ENCODE results near the gene MAFG.

Gene MAFG

GRCh38 chr17:81907219-81908145 lies 20.1 kb downstream of the MAFG start:
- DNase-seq: no peak

DNA sequence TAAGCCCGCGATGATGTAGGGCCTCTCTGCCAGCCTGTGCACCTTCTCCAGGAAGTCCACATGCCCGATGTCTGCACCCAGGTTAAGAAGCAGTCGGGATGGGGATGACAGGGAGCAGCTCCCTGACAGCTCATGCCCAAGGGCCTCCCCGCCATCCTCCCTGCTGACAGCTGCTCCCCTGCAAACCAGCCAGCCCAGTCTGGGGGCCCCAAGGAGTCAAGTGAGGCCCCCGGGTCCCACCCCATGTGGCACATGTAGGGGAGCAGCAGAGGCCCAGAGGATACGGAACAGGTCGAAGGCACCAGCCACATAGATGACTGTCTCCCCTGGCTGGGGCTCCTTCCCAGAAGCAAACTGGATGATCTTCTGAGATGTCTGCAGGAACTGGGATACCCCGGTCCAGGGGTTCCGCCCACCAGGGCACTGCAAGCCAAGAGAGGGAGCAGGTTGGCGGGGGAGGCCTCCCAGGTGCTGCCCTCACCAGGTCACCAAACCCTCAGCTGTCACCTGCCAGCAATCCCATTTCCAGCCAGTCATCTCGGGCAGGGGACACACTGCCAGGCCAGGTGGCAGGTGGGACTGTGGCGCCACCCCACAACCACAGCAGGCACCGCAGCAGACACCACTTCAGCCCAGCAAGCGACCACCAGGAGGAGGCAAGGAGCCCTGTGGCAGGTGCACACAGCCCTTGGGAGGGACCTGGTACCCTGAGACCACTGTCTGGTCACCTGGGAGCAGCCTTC lies 20.9 kb downstream of the MAFG start:
- no peak for DNase-seq

- DNase-seq: no peak
These were observed 21.5 kb downstream of the MAFG start for GRCh38 chr17:81905993-81906392.

DNA sequence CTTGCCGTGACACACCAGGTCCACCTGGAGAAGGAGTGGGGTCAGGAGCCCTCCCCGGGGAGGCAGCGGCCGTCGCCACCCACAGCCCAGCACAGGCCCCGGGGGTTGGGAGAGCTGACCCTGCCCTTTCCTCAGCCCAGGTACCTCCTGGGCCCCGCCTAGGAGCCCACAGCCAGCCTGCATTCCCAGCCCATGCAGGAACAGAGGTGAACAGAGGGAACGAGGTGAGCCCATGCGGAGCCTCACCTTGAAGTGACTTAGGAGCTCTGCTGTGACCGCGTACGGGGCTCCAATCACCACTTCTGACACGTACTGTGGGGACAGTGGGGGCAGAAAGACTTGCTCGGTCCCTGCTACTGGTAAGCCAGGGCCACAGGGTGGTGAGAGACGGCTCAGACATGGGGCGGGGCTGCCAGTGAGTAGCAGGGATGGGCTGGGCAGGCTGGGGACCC lies 22.1 kb downstream of the MAFG start:
- DNase-seq: no peak

GRCh38 chr17:81904600-81905423 lies 22.7 kb downstream of the MAFG start:
- DNase-seq: no peak

DNA sequence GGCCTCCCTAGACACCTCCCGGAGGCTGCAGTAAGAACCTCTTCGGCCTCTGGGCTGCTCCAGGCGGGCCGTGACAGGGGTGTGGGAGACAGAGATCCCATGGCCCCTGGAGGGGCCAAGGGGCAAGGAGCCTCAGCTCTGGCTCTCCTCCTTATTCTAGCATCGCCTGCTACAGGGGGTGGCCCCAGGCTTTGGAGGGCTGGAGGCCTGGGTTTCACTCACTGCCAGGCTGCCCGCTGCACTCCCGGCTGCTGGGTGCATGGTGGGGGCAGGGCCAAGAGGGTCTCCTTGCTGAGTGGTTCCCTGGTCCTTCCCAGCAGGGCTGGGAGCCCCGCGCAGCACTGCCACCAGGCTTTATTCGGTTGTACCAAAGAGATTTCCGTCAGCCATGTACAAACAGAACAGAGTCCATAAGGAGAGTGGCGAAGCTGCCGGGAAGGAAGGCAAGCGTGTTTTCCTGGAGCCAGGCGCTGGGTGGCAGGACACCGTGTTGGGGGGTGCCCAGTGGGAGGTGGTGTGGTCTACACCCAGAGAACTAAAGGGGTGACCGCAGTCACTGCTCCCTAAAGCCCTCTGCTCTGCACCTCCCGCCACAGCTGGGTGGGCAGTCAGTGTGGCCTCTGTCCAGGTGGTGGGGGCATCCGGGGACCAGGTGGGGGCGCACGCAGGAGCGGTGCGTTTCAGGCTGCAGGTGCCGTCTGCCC lies 23.5 kb downstream of the MAFG start:
- DNase-seq: no peak

DNA sequence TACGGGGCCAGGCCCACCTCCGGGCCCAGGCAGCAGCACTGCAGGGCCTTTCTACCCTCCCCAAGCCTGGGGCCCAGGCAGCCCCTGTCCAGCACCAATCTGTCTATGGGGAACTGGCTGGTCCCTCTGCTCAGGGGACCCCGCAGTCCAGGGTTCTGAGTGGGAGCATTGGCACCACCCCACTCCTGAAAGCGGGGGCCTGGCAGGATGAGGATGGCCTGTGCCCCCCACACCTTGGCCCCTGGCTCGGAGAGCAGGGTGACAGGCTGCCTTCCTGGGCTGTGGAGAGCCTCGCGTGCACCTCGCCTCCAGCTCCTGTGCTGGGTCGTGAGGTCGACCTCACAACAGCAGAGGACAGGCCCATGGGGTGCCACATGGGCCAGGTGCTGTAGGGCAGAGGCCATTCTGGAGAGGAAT lies 24.1 kb downstream of the MAFG start:
- DNase-seq: no peak

GRCh38 chr17:81902653-81903414 lies 24.7 kb downstream of the MAFG start:
- DNase-seq: no peak

DNA sequence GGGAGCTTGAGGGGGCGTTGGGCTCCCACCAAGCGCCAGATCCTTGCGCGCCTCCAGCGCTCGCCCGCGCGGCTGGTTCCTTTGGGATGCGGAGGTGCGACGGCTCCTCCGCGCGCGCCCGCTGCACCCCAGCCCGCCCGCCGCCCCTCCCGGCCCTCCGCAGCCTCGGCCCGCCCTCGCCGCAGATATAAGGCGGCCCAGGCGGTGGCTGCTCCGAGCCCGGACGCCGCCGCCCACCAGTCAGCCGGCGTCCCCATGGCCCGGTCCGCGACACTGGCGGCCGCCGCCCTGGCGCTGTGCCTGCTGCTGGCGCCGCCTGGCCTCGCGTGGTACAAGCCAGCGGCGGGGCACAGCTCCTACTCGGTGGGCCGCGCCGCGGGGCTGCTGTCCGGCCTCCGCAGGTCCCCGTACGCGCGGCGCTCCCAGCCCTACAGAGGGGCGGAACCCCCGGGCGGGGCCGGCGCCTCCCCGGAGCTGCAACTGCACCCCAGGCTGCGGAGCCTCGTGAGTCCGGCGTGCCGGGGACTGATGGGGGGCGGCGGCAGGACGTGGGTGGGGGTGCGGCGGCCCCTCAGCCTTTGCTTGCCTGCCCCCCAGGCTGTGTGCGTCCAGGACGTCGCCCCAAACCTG lies 25.4 kb downstream of the MAFG start, which contains the start of gene NPB:
NPB (plus strand) TSS at position 216 of the 630 bp plus-strand sequence; CDS start at position 256, 40 bp downstream.
- no peak for DNase-seq

DNA sequence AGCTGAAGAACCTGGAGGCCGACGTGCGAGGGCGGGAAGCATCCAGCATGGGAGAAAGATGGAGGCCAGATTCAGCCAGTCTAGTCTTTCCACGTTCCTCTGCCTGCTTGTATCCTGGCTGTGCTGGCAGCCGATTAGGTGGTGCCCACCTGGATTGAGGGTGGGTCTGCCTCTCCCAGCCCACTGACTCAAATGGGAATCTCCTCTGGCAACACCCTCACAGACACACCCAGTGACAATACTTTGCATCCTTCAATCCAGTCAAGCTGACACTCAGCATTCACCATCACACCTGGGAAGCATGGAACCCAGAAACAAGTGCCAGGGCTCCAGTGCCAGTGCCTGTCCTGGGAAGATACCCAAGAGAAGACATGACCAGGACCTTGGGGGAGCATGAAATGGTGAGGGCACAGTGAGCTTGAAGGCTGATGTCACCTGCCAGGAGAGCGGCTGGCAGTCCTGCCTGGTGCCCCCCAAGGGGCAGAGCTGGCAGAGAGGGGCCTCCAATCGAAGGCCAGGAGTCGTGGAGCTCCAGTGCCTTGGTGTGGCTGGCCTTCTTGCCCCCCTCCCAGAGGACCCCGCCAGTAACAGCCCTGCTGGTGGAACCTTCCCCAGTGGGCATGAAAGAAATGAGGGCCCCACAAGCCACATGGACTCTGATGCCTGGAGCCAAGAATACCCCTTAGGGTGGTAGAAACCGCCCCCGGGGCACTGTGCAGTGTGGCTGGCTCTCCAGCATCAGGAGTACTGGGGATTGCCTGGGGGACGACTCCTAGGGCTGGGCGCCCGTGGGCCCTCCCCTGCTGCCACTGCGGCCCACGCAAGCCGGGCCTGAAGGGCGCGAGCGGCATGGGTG lies 26.1 kb downstream of the MAFG start:
- no peak for DNase-seq

GRCh38 chr17:81900181-81900820 lies 27.2 kb downstream of the MAFG start:
- DNase-seq: no peak

GRCh38 chr17:81899514-81900166 lies 27.9 kb downstream of the MAFG start:
- DNase-seq: no peak

DNA sequence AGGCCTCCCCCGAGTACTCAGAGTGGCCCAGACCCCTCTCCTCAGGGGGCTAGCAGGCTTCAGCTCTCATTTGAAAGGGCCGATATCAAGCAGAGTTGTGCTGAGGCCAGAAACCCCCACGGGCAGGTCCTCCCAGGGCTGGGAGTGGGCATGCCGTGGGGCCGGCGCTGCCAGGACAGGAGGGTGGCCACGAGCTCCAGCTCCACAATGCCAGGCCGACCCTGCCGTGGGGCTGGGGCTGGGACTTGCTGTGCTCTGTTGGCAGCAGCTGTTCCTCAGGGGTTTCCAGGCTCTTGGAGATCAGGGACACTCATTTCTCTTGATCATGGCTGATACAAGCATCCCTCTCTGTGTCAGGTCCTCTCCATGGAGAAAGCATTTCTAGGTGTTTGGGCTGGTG lies 28.6 kb downstream of the MAFG start:
- DNase-seq: no peak

- DNase-seq: no peak
These were observed 29.3 kb downstream of the MAFG start for GRCh38 chr17:81898029-81898866.

GRCh38 chr17:81895400-81895799 lies 32.1 kb downstream of the MAFG start:
- DNase-seq: no peak

GRCh38 chr17:81891303-81891552 lies 36.3 kb downstream of the MAFG start:
- DNase-seq: no peak

DNA sequence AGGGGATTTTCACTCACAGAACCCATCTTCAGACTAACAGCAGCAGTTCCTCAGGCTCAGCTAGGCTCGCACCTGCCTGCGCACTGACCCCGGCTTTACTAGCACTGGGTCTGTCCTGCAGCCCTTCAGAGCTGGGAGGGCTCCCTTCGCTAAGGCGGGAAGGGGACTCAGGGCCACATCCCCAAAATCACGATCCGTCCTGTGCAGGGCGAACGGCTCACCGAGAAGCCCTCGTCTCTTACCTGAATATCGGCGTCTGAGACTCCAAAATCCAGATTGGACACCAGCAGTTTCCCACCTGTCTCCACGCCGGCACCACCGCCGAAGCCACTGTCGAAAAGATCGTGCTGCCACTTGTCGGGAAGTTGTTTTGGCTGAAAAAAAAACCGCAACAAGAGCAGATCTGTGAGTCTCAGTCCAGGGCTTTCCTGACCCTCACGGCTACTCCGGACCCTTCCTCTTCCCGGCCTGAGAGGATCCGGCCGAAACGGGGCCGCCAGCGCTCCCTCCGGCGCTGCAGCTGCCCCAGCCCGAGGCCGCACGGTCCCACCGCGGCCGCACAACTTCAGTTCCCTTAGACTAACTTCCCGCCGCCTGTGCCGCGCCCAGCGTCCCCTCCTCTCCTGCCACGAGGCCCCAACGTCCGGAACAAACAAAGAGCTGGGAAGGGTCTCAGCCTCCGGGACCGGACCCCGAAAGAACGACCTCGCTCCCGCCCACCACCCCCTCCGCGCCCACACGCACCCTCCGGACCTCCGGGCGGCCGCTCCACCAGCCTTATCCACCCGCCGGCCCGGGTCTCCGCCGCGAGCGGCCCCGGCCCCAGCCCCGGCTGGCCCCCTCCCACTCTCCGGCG lies 36.9 kb downstream of the MAFG start:
- DNase-seq: no peak
